GM21825 (cell line): ENCODE results near the gene PIF1.
"Not testable (repeated sequence)": the region's sequence is repeated elsewhere in the genome, so short reads cannot be mapped to it uniquely, and the experiment has no call there.

ENCODE experiments used
- ATAC-seq: cut with Tn5 transposase; IDR thresholded peaks from one replicate; pipeline ENCODE4 v1.9.1; 2021; ENCODE audit warnings: mild to moderate bottlenecking, moderate library complexity; ENCODE audit not compliant: unreplicated experiment

PIF1 gene

GRCh38 chr15:64847876-64848716, 22.6 kb upstream of the PIF1 start:
- no peak for ATAC-seq

GRCh38 chr15:64847448-64847847, 22.0 kb upstream of the PIF1 start:
- ATAC-seq = no peak

GRCh38 chr15:64847016-64847415, 21.6 kb upstream of the PIF1 start:
- ATAC-seq = no peak

GRCh38 chr15:64845831-64846595, 20.6 kb upstream of the PIF1 start:
- no peak for ATAC-seq

DNA sequence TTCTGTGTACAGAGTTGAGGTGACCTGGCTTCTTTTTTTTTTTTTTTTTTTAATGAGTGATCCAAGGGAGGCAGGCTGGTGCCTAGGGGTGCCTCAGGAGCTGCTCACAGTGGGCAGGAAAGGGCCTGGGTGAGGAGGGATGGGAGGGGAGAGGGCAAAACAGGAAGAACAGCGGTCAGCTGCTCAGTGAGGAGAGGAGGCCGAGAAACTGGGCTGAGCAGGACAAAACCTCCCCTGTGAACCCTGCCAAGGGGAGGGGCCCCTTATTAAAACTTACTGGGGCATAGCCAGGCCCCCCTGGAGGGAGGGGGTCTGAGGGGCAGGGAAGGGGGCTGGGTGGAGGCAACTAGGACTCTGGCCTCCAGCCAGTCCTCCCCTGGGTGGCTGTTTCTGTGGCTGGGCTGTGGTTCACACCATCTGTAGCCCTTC, 19.8 kb upstream of the PIF1 start:
- ATAC-seq = no peak

GRCh38 chr15:64844576-64845145, 19.2 kb upstream of the PIF1 start:
- ATAC-seq = no peak

DNA sequence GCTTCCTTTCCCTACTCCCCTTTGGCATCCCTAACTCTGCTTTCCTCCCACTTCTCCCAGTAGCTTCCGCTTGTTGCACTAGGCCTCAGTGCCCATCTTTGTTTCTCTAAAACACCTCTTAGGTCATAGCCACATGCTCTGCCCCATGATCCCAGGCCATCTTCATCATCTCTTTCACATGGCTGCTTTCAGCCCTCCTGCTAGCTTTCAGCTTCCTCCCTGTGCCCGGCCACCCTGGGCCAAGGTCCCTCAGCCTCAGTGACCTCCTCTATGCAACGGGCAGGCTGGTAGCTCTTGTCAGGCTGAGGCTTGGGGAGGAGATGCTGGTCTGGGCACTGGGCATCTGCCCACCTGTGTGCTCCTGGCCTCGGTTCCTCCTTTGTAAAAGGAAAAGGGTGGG, 18.5 kb upstream of the PIF1 start:
- ATAC-seq = no peak

DNA sequence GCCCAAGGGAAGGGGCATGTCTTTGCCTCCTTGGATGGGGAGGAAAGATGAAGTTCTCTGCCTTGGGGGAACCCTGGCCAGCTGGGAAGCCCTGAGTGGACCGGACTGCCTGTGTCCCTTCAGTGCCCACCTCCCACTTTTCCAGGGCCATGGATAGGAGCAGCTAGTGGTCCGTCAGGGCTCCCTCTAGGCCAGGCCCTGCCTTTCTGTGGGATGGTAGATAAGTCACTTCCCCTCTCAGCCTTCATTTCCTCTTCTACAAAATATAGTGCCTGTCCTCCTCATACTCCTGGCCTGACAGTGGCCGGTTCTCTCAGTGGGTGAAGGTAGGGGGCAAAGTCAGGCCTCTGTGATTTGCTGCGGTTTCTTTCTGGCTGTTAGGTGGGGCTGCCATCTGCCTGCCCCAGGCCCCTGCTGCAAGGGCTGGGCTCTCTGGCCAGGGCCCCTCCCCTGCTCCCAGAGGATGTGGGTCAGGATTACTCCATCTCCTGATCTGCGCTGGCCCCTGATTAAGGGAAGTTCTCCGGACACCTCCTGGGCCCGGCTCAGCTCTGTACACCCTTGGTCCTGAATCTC, 17.6 kb upstream of the PIF1 start:
- no peak for ATAC-seq

GRCh38 chr15:64842096-64842939, 16.9 kb upstream of the PIF1 start:
- no peak for ATAC-seq

- peak; percentile 52 for ATAC-seq
Observed at GRCh38 chr15:64841344-64842095, 16.1 kb upstream of the PIF1 start, which contains the start of gene PLEKHO2. Gene PLEKHO2 (plus strand): TSS chr15:64841915. CDS start chr15:64842017, 102 bp downstream.

GRCh38 chr15:64841060-64841343, 15.6 kb upstream of the PIF1 start:
- ATAC-seq = no peak

DNA sequence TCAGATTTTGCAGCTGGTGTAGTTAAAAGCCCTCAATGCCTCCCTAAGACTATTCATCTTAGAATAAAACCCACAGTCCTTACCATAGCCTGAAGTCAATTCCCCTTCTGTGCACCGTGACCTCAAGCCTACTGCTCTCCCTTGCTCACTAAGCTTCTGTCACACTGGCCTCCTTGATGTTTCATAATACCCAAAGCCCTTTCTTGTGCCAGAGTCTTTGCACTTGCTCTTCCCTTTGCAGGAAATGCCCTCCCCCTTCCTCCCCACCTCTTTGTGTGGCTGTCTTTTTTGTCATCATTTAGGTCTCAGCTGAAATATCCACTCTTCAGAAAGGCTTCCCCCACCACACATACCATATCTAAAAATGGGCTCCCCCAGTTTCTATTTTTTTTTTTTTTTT, 12.1 kb upstream of the PIF1 start:
- no peak for ATAC-seq

GRCh38 chr15:64836023-64836536, 10.6 kb upstream of the PIF1 start:
- ATAC-seq = no peak

- no peak for ATAC-seq
Observed at GRCh38 chr15:64833690-64834089, 8.2 kb upstream of the PIF1 start.

GRCh38 chr15:64828985-64829384, 3.5 kb upstream of the PIF1 start:
- no peak for ATAC-seq

DNA sequence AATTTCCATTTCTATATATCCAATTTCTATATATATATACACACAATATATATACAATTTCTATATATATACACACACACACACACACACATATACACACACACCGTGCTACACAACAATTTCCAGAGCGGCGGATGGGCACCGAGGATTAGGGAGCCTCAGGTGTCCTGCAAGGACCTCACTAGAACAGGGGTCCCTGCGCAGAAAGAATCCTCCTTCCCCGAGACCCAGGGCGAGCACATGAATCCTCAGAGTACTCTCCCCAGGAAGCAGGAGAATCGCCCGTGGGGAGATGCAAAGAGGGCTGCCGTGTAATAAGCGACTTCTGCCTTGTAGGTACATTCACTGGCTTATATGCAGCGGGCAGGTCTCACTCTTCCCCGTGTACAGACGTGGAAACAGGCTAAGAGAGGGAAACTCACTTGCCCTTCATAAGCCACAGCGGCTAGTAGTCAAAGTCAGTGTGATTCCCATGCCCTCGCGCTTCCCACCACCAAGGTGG, 467 bp downstream of the PIF1 start:
- peak; percentile 2 for ATAC-seq

- ATAC-seq = no peak
Observed at GRCh38 chr15:64816452-64816851, 9.0 kb downstream of the PIF1 start.

GRCh38 chr15:64814965-64815364, 10.5 kb downstream of the PIF1 start:
- ATAC-seq = not testable (repeated sequence)

- ATAC-seq = not testable (repeated sequence)
Observed at GRCh38 chr15:64814283-64814682, 11.2 kb downstream of the PIF1 start.
